HepG2 (cell line): ENCODE measurements around the gene NCMAP. TPM values are rescaled to one million over a fixed set of nuclear protein-coding genes. Genes with fewer than 3 reads are reported as not detected.

Experiments used
- ATAC-seq: fragments of 200-7000 bp; cut with Tn5 transposase; 3 replicates; pipeline ENCODE4 v1.9.1; 2020; ENCODE audit warnings: mild to moderate bottlenecking, moderate library complexity
- BruUV-seq: library from RNA; stranded (reverse); fragments of 400-500 nt; replicated peaks from 2 replicates; lab custom pipeline; 2021; lab: Mats Ljungman, UMichigan
- CTCF ChIA-PET: fragments of 300-600 bp; formaldehyde crosslinking; extraction: SDS; loops from one replicate; lab custom pipeline; 2021; ENCODE audit warnings: low total read pairs, inconsistent platforms, low intra/inter-chr PET ratio; lab: Yijun Ruan, JAX
- POLR2A ChIA-PET: fragments of 350-600 bp; sonication (Branson Sonifier 250); formaldehyde crosslinking; loops from one replicate; lab custom pipeline; 2020; ENCODE audit warnings: antibody characterized with exemption, inconsistent platforms; lab: Yijun Ruan, JAX
- DNase-seq: peaks from one replicate; pipeline ENCODE4 v3.0.0-alpha.2; 2015; ENCODE audit warnings: low spot score
- FAIRE-seq: peaks from 3 replicates; lab custom pipeline; 2011; peaks lifted over from hg19 to GRCh38; lab: Jason Lieb, UNC
- H2AFZ ChIP-seq: one replicate; pipeline ENCODE4 v1.6.1; 2011; ENCODE audit warnings: low read length, inconsistent platforms
- H3K27ac ChIP-seq: fragments of 300-600 bp; 3 replicates; pipeline ENCODE4 v1.8.0; 2011; ENCODE audit warnings: mixed run types, mild to moderate bottlenecking, mixed read lengths, low read length, inconsistent platforms; ENCODE audit not compliant: insufficient read depth; ENCODE audit errors: extremely low read length
- H3K27me3 ChIP-seq, 2 experiments: fragments of 200-600 bp in 1 of 2; 2 replicates in 1 of 2; 3 replicates in 1 of 2; pipeline versions ENCODE4 v1.6.0 to v1.8.0; 2011; ENCODE audit warnings: low read length in 2 of 2, mild to moderate bottlenecking in 2 of 2, moderate library complexity in 2 of 2, inconsistent platforms in 1 of 2; ENCODE audit not compliant: insufficient read depth in 2 of 2, control insufficient read depth in 1 of 2
- H3K36me3 ChIP-seq, 2 experiments: fragments of 200-600 bp in 1 of 2; replicated peaks in 1 of 2; 2 replicates in 1 of 2; 3 replicates in 1 of 2; pipeline versions ENCODE4 v1.5.1 to v1.8.0; 2011; ENCODE audit warnings: low read length in 2 of 2, inconsistent platforms in 1 of 2; ENCODE audit not compliant: insufficient read depth in 2 of 2, control insufficient read depth in 1 of 2
- H3K4me1 ChIP-seq: 2 replicates; pipeline ENCODE4 v1.5.1; 2012; ENCODE audit warnings: low read length, inconsistent platforms; ENCODE audit not compliant: insufficient read depth
- H3K4me2 ChIP-seq: 2 replicates; pipeline ENCODE4 v1.6.0; 2011; ENCODE audit warnings: low read depth, low read length, inconsistent platforms
- H3K4me3 ChIP-seq, 3 experiments: fragments of 200-600 bp in 1 of 3; sonication (generic), shearing (Covaris generic) in 1 of 3; replicated peaks in 1 of 3; 2 replicates each; pipeline ENCODE4 v1.5.1; 2011 to 2016; ENCODE audit warnings: low read length in 3 of 3, inconsistent platforms in 2 of 3, low read depth in 2 of 3, mild to moderate bottlenecking in 2 of 3, control low read depth in 1 of 3, mixed read lengths in 1 of 3; ENCODE audit not compliant: insufficient read depth in 1 of 3
- H3K79me2 ChIP-seq: one replicate; pipeline ENCODE4 v1.6.1; 2011; ENCODE audit warnings: low read length, inconsistent platforms; ENCODE audit not compliant: insufficient read depth
- H3K9ac ChIP-seq: 2 replicates; pipeline ENCODE4 v1.6.0; 2011; ENCODE audit warnings: mild to moderate bottlenecking, low read depth, low read length, inconsistent platforms; ENCODE audit not compliant: insufficient read depth
- H3K9me3 ChIP-seq: 2 replicates; pipeline ENCODE4 v1.5.1; 2012; ENCODE audit warnings: mild to moderate bottlenecking, low read length
- H4K20me1 ChIP-seq: 2 replicates; pipeline ENCODE4 v1.6.0; 2011; ENCODE audit warnings: inconsistent platforms, mild to moderate bottlenecking, low read length, moderate library complexity; ENCODE audit not compliant: insufficient read depth
- CBX1 ChIP-seq: IDR thresholded peaks from one replicate; pipeline ENCODE4 v1.6.1; 2016; ENCODE audit warnings: antibody characterized with exemption, low read depth
- FOXJ3 ChIP-seq: sonication (generic); formaldehyde crosslinking; IDR thresholded peaks from 2 replicates; pipeline ENCODE4 v1.4.0; 2020; ENCODE audit warnings: missing genetic modification reagents, mild to moderate bottlenecking, borderline replicate concordance
- HMG20A ChIP-seq: IDR thresholded peaks from 2 replicates; pipeline ENCODE4 v1.6.1; 2016; ENCODE audit warnings: borderline replicate concordance
- KDM2A ChIP-seq: sonication (generic); formaldehyde crosslinking; IDR thresholded peaks from 2 replicates; pipeline ENCODE4 v1.4.0; 2020; ENCODE audit warnings: low read depth, missing genetic modification reagents, borderline replicate concordance
- RAD51 ChIP-seq: fragments of 450-650 bp; IDR thresholded peaks from 2 replicates; pipeline ENCODE4 v1.6.1; 2016; ENCODE audit warnings: borderline replicate concordance
- TBP ChIP-seq: sonication (generic); formaldehyde crosslinking; IDR thresholded peaks from 2 replicates; pipeline ENCODE4 v1.5.0; 2020; ENCODE audit warnings: missing genetic modification reagents
- TMF1 ChIP-seq: sonication (generic); formaldehyde crosslinking; IDR thresholded peaks from 2 replicates; pipeline ENCODE4 v1.8.1; 2022; ENCODE audit warnings: low read depth, missing genetic modification reagents
- ZBTB7B ChIP-seq: sonication (generic); formaldehyde crosslinking; IDR thresholded peaks from 2 replicates; pipeline ENCODE4 v1.4.0; 2020; ENCODE audit warnings: missing genetic modification reagents
- ZNF605 ChIP-seq: sonication (generic); formaldehyde crosslinking; IDR thresholded peaks from 2 replicates; pipeline ENCODE4 v1.8.0; 2022; ENCODE audit warnings: mild to moderate bottlenecking, missing genetic modification reagents
- ZNF781 ChIP-seq: sonication (generic); formaldehyde crosslinking; IDR thresholded peaks from 2 replicates; pipeline ENCODE4 v1.5.1; 2020; ENCODE audit warnings: borderline replicate concordance, mild to moderate bottlenecking, missing genetic modification reagents; ENCODE audit errors: not compliant biosample characterization
- ZZZ3 ChIP-seq: sonication (generic); formaldehyde crosslinking; IDR thresholded peaks from 2 replicates; pipeline ENCODE4 v1.4.0; 2020; ENCODE audit warnings: missing genetic modification reagents, mild to moderate bottlenecking, borderline replicate concordance
- WGBS: methylation state at CpG from one replicate; pipeline ENCODE4 v1.1.6; 2017; ENCODE audit warnings: low lambda C conversion rate; 5-methylcytosine and 5-hydroxymethylcytosine counted together
- in situ Hi-C: cut with HindIII; loops from 2 replicates; pipeline ENCODE4 v1.10.0; 2017; ENCODE audit warnings: low pct_unique_long_range_greater_than_20kb; ENCODE audit not compliant: extremely low pct_ligation_motif_present
- intact Hi-C: fragments of 100-400 bp; cut with micrococcal nuclease; formaldehyde crosslinking; loops from one replicate; pipeline ENCODE4 v1.10.0; 2022; ENCODE audit not compliant: unreplicated experiment
- polyA plus RNA-seq, 8 experiments: library from polyadenylated mRNA; depleted of rRNA in 3 of 8; stranded (reverse) in 7 of 8; unstranded in 1 of 8; fragments of >200 nt; fragmentation: Illumina TruSeq in 4 of 8; extraction: Trizol in 4 of 8; gene quantifications; 2 replicates each; pipeline versions ENCODE4 v1.2.1 to v1.2.3, GENCODE V29; 2011 to 2016; ENCODE audit warnings: low read depth in 4 of 8, missing spikeins in 1 of 8, mixed read lengths in 1 of 8; ENCODE audit not compliant: insufficient read depth in 1 of 8
- total RNA-seq, 5 experiments: library from RNA; depleted of rRNA; stranded (reverse); fragments of >200 nt; fragmentation: Illumina TruSeq; extraction: Trizol; gene quantifications; 2 replicates each; pipeline ENCODE4 v1.2.3, GENCODE V29; 2016; ENCODE audit warnings: low read depth in 1 of 5
- TF ChIP-seq, protein P1 (sequence below): sonication (generic); formaldehyde crosslinking; IDR thresholded peaks from 2 replicates; pipeline ENCODE4 v1.5.0; 2020; ENCODE audit warnings: mild to moderate bottlenecking, missing genetic modification reagents

Gene NCMAP
- total and polyA plus RNA-seq, 2 of the 13 experiments (the other 11 are each of a cell fraction or from before 2014, with no cell fraction given): 2.7 to 20.0 TPM

DNA sequence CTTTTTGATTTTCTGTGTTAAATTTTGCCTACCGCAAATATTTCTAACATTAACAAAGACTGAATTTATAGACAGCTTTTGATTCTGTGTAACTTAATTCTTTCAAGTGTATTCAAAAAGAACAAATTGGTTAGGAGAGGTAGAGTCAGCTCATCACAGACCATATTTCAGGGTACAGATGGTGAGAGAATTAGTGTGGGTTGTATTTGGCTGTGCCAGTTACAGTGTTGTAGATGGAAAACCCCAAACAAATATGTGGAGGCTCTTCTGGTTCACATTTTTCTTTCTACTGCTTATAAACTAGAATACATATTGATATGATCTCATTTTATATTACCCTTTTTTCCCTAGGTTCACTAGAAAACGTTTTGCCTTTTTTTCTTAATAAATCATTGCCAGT is 42.2 kb upstream of the NCMAP start:
- Histone ChIP-seq H3K9ac (no peak overlapping the region), H2AFZ (no peak overlapping the region), H3K4me3 (no peak overlapping the region), H3K36me3 (peaks cover 0 to 5% of the 10 kb centered on the region in 2 experiments; a peak in 2 of 5 replicates), H3K4me1 (peaks cover 7% of the 10 kb centered on the region; the same call in 1 of the 2 replicates), H3K9me3 (no peaks in the 10 kb centered on the region), H3K27ac (no peak overlapping the region), H3K4me2 (no peak overlapping the region), H3K27me3 (no peaks in the 10 kb centered on the region), H4K20me1 (no peaks in the 10 kb centered on the region), H3K79me2 (peaks cover 2% of the 10 kb centered on the region)
- in situ Hi-C loops: no loop called here
- no TSS peak for BruUV-seq
- FAIRE-seq: no peak
- intact Hi-C loops: no loop called here
- ATAC-seq: no peak
- POLR2A ChIA-PET: no interaction called here
- CTCF ChIA-PET: no interaction called here
- TF ChIP-seq KDM2A (CRISPR knock-in tag): no peak
- TF ChIP-seq RAD51: no peak
- no peak for TF ChIP-seq FOXJ3 (CRISPR knock-in tag)
- no peak for TF ChIP-seq ZNF605 (CRISPR knock-in tag)
- no peak for TF ChIP-seq ZZZ3
- no peak for TF ChIP-seq TBP
- TF ChIP-seq ZNF781 (CRISPR knock-in tag): no peak
- no peak for TF ChIP-seq HMG20A
- no peak for TF ChIP-seq TMF1 (CRISPR knock-in tag)
- TF ChIP-seq CBX1: no peak
- TF ChIP-seq, protein P1, sequence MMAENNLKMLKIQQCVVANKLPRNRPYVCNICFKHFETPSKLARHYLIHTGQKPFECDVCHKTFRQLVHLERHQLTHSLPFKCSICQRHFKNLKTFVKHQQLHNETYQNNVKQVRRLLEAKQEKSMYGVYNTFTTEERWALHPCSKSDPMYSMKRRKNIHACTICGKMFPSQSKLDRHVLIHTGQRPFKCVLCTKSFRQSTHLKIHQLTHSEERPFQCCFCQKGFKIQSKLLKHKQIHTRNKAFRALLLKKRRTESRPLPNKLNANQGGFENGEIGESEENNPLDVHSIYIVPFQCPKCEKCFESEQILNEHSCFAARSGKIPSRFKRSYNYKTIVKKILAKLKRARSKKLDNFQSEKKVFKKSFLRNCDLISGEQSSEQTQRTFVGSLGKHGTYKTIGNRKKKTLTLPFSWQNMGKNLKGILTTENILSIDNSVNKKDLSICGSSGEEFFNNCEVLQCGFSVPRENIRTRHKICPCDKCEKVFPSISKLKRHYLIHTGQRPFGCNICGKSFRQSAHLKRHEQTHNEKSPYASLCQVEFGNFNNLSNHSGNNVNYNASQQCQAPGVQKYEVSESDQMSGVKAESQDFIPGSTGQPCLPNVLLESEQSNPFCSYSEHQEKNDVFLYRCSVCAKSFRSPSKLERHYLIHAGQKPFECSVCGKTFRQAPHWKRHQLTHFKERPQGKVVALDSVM (CRISPR knock-in tag): no peak
- TF ChIP-seq ZBTB7B (CRISPR knock-in tag): no peak
- no peak for DNase-seq
- 60% methylated on average over 2 of the region's 2 CpGs for WGBS
